Cardiac ventricle fibroblast (primary cell): ENCODE results near the gene PAGE2. TPM values are rescaled to one million over a fixed set of nuclear protein-coding genes. Genes with fewer than 3 reads are reported as not detected.

Experiments used
- total RNA-seq: library from RNA; depleted of rRNA; stranded (reverse); fragments of >200 nt; gene quantifications from 2 replicates; pipeline ENCODE4 v1.2.3, GENCODE V29; 2015

PAGE2 gene
- not detected in 2 replicates for total RNA-seq

GRCh38 chrX:55088795-55089489 is at the start of gene PAGE2:
TSS of gene PAGE2 (plus strand) at chrX:55089018. CDS start at chrX:55090021, 1,003 bp downstream.

GRCh38 chrX:55074851-55075467 is 13.9 kb upstream of the PAGE2 start, which contains the start of gene PAGE2B:
TSS of gene PAGE2B (plus strand) at chrX:55075030. CDS start at chrX:55076042, 1,012 bp downstream.

Other genes with a start within 250 kb of the PAGE2 start
- gene TRO, start 168.2 kb upstream of the PAGE2 start, total RNA-seq, result 5.4 and 7.7 TPM in 2 replicates
- gene PFKFB1, start 94.8 kb upstream of the PAGE2 start, total RNA-seq, result not detected in 2 replicates
- gene APEX2, start 88.7 kb upstream of the PAGE2 start, total RNA-seq, result 6.7 and 10.3 TPM in 2 replicates
- not detected in 2 replicates for gene ALAS2, start 58.0 kb upstream of the PAGE2 start, total RNA-seq
- gene PAGE2B, start 14.0 kb upstream of the PAGE2 start, total RNA-seq, result not detected in 2 replicates
- not detected in 2 replicates for gene PAGE5, start 131.3 kb downstream of the PAGE2 start, total RNA-seq
- not detected in 2 replicates for gene PAGE3, start 175.9 kb downstream of the PAGE2 start, total RNA-seq